ENCODE data around the gene LCMT2. TPM values are rescaled to one million over a fixed set of nuclear protein-coding genes. Genes with fewer than 3 reads are reported as not detected.
"Not testable (repeated sequence)": the region's sequence is repeated elsewhere in the genome, so short reads cannot be mapped to it uniquely, and the experiment has no call there.

Gene LCMT2
- total RNA-seq, 1 donor from 2014 or later, result 4.7 TPM

GRCh38 chr15:43294091-43294706 is 36.2 kb downstream of the LCMT2 start:
- FAIRE-seq (no peak), DNase-seq (ENCODE audit: low read depth) (no peak)
- H3K9me3 ChIP-seq (ENCODE audit: insufficient read depth, low read depth, low read length), result no peaks in the 10 kb centered on the region
- H3K9ac ChIP-seq (ENCODE audit: low read length), result no peak overlapping the region
- H3K27ac Mint-ChIP-seq (ENCODE audit: unreplicated experiment), result no peak overlapping the region
- H3K27ac ChIP-seq (ENCODE audit: low read depth, low read length), result no peak overlapping the region
- peaks cover 27% of the 10 kb centered on the region for H3K27me3 ChIP-seq (ENCODE audit: insufficient read depth, low read length)
- no peaks in the 10 kb centered on the region for H3K36me3 Mint-ChIP-seq (ENCODE audit: low read depth, unreplicated experiment)
- peaks cover 7% of the 10 kb centered on the region for H3K9me3 Mint-ChIP-seq (ENCODE audit: unreplicated experiment)
- H3K4me1 ChIP-seq (ENCODE audit: insufficient read depth, low read length), result peaks cover 5% of the 10 kb centered on the region
- H3K4me3 ChIP-seq (ENCODE audit: insufficient read depth, low read depth, low read length), result no peak overlapping the region
- H4K20me1 ChIP-seq (ENCODE audit: insufficient read depth, low read length), result no peaks in the 10 kb centered on the region
- H2AFZ ChIP-seq (ENCODE audit: low read depth, low read length), result no peak overlapping the region
- H3K4me2 ChIP-seq (ENCODE audit: low read length), result no peak overlapping the region
- TF ChIP-seq EZH2 (IDR thresholded peaks at IDR 0.05; ENCODE audit: insufficient read depth, low read length), result no peak
- no peak for TF ChIP-seq CTCF (IDR thresholded peaks at IDR 0.05; ENCODE audit: insufficient read depth, low read depth, low read length)
- H3K27me3 Mint-ChIP-seq (ENCODE audit: low read depth, unreplicated experiment), result peaks cover 39% of the 10 kb centered on the region
- no peaks in the 10 kb centered on the region for H3K4me1 Mint-ChIP-seq (ENCODE audit: low read depth, unreplicated experiment)
- no peaks in the 10 kb centered on the region for H3K79me2 ChIP-seq (ENCODE audit: insufficient read depth, low read length)
- H3K36me3 ChIP-seq (ENCODE audit: insufficient read depth, low read length), result no peaks in the 10 kb centered on the region
- no peak overlapping the region for H3K4me3 Mint-ChIP-seq (ENCODE audit: unreplicated experiment)

- Histone ChIP-seq H3K4me3 (ENCODE audit: insufficient read depth, low read depth, low read length) (no peak overlapping the region), H3K36me3 (ENCODE audit: insufficient read depth, low read length) (no peaks in the 10 kb centered on the region), H3K4me1 (ENCODE audit: insufficient read depth, low read length) (peaks cover 5% of the 10 kb centered on the region), H3K27ac (ENCODE audit: low read depth, low read length) (no peak overlapping the region), H2AFZ (ENCODE audit: low read depth, low read length) (no peak overlapping the region), H3K27me3 (ENCODE audit: insufficient read depth, low read length) (peaks cover 27% of the 10 kb centered on the region), H3K9ac (ENCODE audit: low read length) (no peak overlapping the region), H4K20me1 (ENCODE audit: insufficient read depth, low read length) (no peaks in the 10 kb centered on the region), H3K79me2 (ENCODE audit: insufficient read depth, low read length) (no peaks in the 10 kb centered on the region), H3K4me2 (ENCODE audit: low read length) (no peak overlapping the region), H3K9me3 (ENCODE audit: insufficient read depth, low read depth, low read length) (no peaks in the 10 kb centered on the region)
- no peak for FAIRE-seq
- no peaks in the 10 kb centered on the region for H3K4me1 Mint-ChIP-seq (ENCODE audit: low read depth, unreplicated experiment)
- no peak for DNase-seq (ENCODE audit: low read depth)
- no peaks in the 10 kb centered on the region for H3K36me3 Mint-ChIP-seq (ENCODE audit: low read depth, unreplicated experiment)
- H3K4me3 Mint-ChIP-seq (ENCODE audit: unreplicated experiment), result no peak overlapping the region
- no peak overlapping the region for H3K27ac Mint-ChIP-seq (ENCODE audit: unreplicated experiment)
- peaks cover 40% of the 10 kb centered on the region for H3K27me3 Mint-ChIP-seq (ENCODE audit: low read depth, unreplicated experiment)
- peaks cover 7% of the 10 kb centered on the region for H3K9me3 Mint-ChIP-seq (ENCODE audit: unreplicated experiment)
- TF ChIP-seq CTCF (IDR thresholded peaks at IDR 0.05; ENCODE audit: insufficient read depth, low read depth, low read length) (no peak), EZH2 (IDR thresholded peaks at IDR 0.05; ENCODE audit: insufficient read depth, low read length) (no peak)
Observed at GRCh38 chr15:43293432-43293831, 36.9 kb downstream of the LCMT2 start.

- Mint-ChIP-seq H3K4me1 (ENCODE audit: low read depth, unreplicated experiment) (no peaks in the 10 kb centered on the region), H3K36me3 (ENCODE audit: low read depth, unreplicated experiment) (no peaks in the 10 kb centered on the region), H3K27ac (ENCODE audit: unreplicated experiment) (no peak overlapping the region), H3K27me3 (ENCODE audit: low read depth, unreplicated experiment) (peaks cover 49% of the 10 kb centered on the region), H3K4me3 (ENCODE audit: unreplicated experiment) (no peak overlapping the region), H3K9me3 (ENCODE audit: unreplicated experiment) (peaks cover 7% of the 10 kb centered on the region)
- H3K79me2 ChIP-seq (ENCODE audit: insufficient read depth, low read length), result no peaks in the 10 kb centered on the region
- H3K27ac ChIP-seq (ENCODE audit: low read depth, low read length), result no peak overlapping the region
- H3K4me2 ChIP-seq (ENCODE audit: low read length), result peak overlapping the region; percentile 34
- TF ChIP-seq EZH2 (IDR thresholded peaks at IDR 0.05; ENCODE audit: insufficient read depth, low read length) (peak; percentile 11), CTCF (IDR thresholded peaks at IDR 0.05; ENCODE audit: insufficient read depth, low read depth, low read length) (no peak)
- H3K9ac ChIP-seq (ENCODE audit: low read length), result no peak overlapping the region
- H3K4me3 ChIP-seq (ENCODE audit: insufficient read depth, low read depth, low read length), result no peak overlapping the region
- no peaks in the 10 kb centered on the region for H4K20me1 ChIP-seq (ENCODE audit: insufficient read depth, low read length)
- DNase-seq (ENCODE audit: low read depth), result peak; percentile 44
- H2AFZ ChIP-seq (ENCODE audit: low read depth, low read length), result no peak overlapping the region
- no peaks in the 10 kb centered on the region for H3K36me3 ChIP-seq (ENCODE audit: insufficient read depth, low read length)
- peaks cover 5% of the 10 kb centered on the region for H3K4me1 ChIP-seq (ENCODE audit: insufficient read depth, low read length)
- FAIRE-seq, result peak; percentile 17
- peaks cover 32% of the 10 kb centered on the region for H3K27me3 ChIP-seq (ENCODE audit: insufficient read depth, low read length)
- H3K9me3 ChIP-seq (ENCODE audit: insufficient read depth, low read depth, low read length), result no peaks in the 10 kb centered on the region
Observed at GRCh38 chr15:43292375-43293078, 37.8 kb downstream of the LCMT2 start.

- H3K4me3 ChIP-seq (ENCODE audit: insufficient read depth, low read depth, low read length); DNase-seq (ENCODE audit: low read depth); H3K79me2 ChIP-seq (ENCODE audit: insufficient read depth, low read length); H3K4me1 Mint-ChIP-seq (ENCODE audit: low read depth, unreplicated experiment); H3K27ac Mint-ChIP-seq (ENCODE audit: unreplicated experiment); H3K27ac ChIP-seq (ENCODE audit: low read depth, low read length); H3K9me3 ChIP-seq (ENCODE audit: insufficient read depth, low read depth, low read length); H3K9ac ChIP-seq (ENCODE audit: low read length); H3K36me3 ChIP-seq (ENCODE audit: insufficient read depth, low read length); H3K4me2 ChIP-seq (ENCODE audit: low read length); H2AFZ ChIP-seq (ENCODE audit: low read depth, low read length); H3K36me3 Mint-ChIP-seq (ENCODE audit: low read depth, unreplicated experiment); H4K20me1 ChIP-seq (ENCODE audit: insufficient read depth, low read length); FAIRE-seq; H3K9me3 Mint-ChIP-seq (ENCODE audit: unreplicated experiment); H3K4me3 Mint-ChIP-seq (ENCODE audit: unreplicated experiment); H3K4me1 ChIP-seq (ENCODE audit: insufficient read depth, low read length): not testable (repeated sequence)
- H3K27me3 Mint-ChIP-seq (ENCODE audit: low read depth, unreplicated experiment), result peaks cover 51% of the 10 kb centered on the region
- peaks cover 34% of the 10 kb centered on the region for H3K27me3 ChIP-seq (ENCODE audit: insufficient read depth, low read length)
Observed at GRCh38 chr15:43289656-43290055, 40.7 kb downstream of the LCMT2 start.

Data from astrocyte (in vitro differentiated cells and primary cell).